Left hindlimb (tissue), 1 donor: ENCODE results near the gene TESK1.

Source experiments
- DNase-seq: peaks from one replicate; pipeline ENCODE4 v3.0.0-alpha.2; 2018

The TESK1 gene, protein sequence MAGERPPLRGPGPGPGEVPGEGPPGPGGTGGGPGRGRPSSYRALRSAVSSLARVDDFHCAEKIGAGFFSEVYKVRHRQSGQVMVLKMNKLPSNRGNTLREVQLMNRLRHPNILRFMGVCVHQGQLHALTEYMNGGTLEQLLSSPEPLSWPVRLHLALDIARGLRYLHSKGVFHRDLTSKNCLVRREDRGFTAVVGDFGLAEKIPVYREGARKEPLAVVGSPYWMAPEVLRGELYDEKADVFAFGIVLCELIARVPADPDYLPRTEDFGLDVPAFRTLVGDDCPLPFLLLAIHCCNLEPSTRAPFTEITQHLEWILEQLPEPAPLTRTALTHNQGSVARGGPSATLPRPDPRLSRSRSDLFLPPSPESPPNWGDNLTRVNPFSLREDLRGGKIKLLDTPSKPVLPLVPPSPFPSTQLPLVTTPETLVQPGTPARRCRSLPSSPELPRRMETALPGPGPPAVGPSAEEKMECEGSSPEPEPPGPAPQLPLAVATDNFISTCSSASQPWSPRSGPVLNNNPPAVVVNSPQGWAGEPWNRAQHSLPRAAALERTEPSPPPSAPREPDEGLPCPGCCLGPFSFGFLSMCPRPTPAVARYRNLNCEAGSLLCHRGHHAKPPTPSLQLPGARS

GRCh38 chr9:35604578-35605350 lies at the start of gene TESK1:
TESK1 (plus strand) TSS chr9:35605262; CDS start chr9:35605620, 358 bp downstream.
- peak; percentile 78 for DNase-seq

DNA sequence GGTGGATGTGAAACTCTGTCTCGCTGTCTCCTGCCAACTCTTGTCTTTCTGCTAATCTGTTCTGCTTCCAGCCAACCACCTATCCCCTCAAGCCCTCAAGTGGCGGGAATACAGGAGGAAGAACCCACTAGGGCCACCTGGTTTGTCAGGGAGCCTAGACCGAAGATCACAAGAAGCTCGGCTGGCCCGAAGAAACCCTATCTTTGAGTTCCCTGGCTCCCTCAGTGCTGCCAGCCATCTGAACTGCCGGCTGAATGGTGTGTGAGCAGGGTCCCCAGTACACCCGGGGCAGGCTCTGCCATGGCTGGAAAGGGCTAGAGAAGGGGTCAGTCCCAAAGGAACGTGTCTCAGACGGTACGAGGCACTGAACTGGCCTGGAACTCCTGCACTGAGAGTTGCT lies 49.2 kb upstream of the TESK1 start:
- DNase-seq, result no peak

DNA sequence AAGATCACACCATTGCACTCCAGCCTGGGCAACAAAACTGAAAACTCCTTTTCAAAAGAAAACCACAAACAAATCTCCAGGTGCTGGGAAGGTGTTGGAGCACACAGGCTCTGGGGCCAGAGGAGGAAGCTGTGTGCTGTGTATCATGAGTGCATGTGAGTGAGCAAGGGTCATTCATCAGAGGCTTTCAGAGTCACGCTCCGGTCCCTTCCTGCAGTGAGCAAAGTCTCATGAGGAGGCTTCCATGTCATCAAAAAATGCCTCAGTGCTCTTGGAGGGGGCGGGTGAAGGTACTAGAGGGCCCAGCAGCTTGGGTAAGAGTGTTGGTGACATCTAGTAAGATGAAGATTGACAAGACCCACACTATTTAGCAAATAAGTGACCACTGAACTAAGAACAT lies 48.3 kb upstream of the TESK1 start:
- no peak for DNase-seq

DNA sequence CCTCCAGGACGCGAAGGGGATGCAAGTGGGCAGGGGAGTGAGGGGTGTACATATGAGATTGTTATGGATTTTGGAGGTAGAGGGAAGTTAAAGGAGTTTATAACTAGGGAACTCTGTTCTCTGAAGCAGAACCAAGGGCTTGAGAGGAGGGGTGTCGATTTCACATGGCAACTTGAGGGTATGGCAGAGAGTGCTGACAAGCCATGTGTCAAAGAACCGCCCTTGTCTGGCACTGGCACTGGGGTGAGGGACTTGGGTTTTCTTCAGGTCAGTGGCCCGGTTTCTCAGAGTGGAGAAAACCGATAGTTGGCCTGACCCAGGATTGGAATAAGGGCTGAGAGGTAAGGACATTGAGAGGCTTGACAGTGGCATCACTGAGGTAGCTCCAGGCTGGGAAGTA lies 47.7 kb upstream of the TESK1 start:
- no peak for DNase-seq

- no peak for DNase-seq
Observed at GRCh38 chr9:35558185-35558584, 46.9 kb upstream of the TESK1 start.

GRCh38 chr9:35559792-35560530 lies 45.1 kb upstream of the TESK1 start:
- no peak for DNase-seq

DNA sequence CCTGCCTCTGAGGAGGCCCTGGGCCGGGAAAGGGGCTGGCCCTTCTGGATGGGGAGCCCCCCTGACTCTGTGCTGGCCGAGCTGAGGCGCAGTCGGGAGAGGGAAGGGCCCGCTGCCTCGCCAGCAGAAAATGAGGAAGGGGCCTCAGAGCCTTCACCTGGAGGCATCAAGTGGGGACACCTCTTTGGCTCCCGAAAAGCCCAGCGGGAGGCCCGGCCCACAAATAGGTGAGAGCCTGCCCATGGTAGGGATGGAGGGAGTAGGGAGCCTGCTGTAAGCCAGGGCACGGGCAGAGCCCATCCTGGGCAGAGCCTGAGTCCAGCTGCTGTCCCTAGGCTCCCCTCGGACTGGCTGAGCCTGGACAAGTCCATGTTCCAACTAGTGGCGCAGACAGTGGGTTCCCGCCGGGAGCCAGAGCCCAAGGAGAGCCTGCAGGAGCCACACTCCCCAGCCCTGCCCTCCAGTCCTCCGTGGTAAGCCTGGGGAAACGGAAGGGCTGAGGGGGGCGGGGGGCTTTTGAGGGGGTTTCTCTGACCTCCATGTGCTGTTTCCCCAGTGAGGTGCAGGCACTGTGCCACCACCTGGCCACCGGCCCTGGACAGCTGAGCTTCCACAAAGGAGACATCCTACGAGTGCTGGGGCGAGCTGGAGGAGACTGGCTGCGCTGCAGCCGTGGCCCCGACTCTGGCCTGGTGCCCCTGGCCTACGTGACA lies 44.3 kb upstream of the TESK1 start:
- DNase-seq, result no peak

DNA sequence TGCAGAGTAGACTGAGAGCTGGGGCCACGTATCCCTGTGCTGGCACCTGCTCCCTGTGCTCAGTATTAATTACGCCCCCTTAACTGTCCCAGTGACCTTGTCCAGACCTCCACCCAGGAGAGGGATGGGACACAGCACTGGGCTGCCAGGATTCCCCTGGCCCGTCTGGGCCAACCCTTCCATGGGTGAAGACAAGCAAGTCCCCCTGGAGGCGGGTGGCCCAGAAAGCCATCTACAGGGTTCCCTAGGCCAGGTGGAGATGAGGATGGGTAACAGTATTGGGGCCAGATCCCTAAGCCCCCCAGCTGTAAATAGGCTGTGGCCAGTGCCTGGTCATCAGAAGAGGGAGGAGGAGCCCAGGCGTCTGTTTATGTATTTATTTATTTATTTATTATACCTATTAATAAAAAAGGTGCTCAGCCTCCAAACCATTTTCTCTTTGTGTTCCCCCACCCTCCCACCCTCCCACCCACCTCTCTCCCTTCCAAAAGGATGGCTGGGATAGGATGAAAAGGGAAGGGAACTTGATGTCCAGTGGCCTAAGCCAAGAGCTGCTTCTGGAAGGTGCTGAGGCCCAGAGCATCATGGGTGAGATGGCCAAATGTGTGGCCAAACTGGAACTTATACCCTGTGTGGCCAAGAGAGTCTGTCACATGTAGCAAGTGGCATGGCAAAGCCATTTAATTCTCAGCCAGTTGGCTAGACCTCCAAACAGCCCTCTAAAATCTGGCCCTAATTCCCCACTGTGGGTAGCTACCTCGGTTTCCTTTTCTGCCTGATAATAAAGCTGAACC lies 43.4 kb upstream of the TESK1 start:
- DNase-seq, result no peak

GRCh38 chr9:35562895-35563780 lies 41.9 kb upstream of the TESK1 start:
- no peak for DNase-seq

DNA sequence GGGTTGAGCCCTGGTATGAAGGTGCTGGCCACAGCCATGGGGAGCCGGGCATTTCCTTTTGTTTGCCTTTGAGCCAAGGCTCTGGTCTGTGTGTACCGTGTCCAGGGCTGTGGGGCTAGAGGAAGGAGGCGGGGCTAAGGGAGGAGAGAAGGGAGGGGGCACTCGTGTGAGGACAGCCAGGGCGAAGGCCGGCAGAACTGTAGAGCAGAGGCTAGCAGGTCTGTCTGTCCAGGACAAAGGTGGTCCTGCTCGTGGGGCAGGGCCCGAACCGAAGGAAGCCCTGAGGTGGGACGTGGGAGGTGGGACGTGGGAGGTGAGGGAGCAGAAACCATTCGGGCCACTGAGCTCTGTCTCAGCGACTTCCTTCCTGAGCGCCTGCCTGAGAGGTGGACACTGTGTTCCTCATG lies 41.3 kb upstream of the TESK1 start:
- DNase-seq, result no peak

DNA sequence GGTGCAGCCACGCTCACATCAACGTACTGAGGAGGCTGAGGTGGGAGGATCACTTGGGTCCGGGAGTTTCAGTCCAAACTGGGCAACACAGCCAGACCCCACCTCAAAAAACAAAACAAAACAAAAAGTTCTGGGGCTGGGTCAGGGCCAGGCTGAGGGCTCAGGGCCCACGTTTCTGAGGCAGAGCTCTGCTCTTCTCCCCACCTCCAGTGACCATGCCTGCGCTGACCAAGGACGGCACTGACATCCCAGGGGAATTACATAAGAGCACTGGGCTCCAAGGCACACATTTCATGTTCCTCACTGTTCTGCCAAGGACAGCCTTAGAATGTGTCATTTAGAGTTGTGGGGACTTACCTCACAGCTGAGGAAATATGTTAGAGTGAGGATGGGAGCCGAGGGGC lies 40.4 kb upstream of the TESK1 start:
- DNase-seq, result no peak

- DNase-seq, result peak; percentile 64
Observed at GRCh38 chr9:35566417-35566816, 38.6 kb upstream of the TESK1 start.

DNA sequence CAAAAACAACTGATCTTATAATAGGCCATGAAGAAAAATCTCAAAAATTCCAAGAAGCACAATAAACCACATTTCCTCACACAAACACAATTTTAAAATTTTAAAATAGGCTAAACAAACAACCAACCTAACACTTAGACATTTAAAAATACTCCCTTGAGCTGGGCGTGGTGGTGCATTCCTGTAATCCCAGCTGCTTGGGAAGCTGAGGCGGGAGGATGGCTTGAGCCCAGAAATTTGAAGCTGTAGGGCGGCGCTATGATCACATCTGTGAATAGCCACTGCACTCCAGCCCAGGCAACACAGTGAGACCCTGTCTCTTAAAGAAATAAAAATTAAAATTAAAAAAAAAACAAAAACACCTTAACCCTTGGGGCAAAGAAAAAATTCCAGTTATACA lies 36.9 kb upstream of the TESK1 start:
- no peak for DNase-seq

GRCh38 chr9:35569206-35569605 lies 35.9 kb upstream of the TESK1 start:
- DNase-seq, result no peak

DNA sequence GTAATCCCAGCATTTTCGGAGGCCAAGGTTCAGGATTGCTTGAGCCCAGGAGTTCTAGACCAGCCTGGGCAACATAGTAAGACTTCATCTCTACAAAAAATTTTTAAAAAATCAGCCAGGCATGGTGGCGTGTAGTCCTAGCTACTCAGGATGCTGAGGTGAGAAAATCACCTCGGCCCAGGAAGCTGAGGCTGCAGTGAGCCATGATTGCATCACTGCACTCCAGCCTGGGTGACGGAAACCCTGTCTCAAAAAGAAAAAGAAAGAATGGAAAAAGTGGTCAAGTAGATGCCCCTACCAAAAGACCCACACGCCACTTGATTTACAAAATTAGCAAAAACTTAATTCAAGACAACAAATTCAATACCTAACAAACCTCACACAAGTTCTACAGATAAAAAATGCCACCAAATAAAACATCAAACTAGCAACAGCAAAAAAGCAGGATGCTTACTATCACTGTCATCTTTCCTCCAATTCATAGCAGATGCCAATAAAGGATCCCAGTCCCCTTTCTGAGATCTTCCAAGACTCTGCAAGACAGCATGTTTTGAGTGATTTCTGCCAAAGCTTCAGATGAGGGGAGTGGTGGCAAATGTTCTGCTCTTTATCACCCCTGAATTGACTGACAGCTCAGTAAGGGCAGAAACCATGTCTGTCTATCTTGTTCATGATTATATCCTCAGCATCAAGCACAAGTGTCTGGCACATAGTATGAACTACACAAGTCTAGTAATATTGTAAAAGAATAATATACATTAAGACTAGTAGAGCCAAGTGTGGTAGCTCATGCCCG lies 34.2 kb upstream of the TESK1 start:
- no peak for DNase-seq

DNA sequence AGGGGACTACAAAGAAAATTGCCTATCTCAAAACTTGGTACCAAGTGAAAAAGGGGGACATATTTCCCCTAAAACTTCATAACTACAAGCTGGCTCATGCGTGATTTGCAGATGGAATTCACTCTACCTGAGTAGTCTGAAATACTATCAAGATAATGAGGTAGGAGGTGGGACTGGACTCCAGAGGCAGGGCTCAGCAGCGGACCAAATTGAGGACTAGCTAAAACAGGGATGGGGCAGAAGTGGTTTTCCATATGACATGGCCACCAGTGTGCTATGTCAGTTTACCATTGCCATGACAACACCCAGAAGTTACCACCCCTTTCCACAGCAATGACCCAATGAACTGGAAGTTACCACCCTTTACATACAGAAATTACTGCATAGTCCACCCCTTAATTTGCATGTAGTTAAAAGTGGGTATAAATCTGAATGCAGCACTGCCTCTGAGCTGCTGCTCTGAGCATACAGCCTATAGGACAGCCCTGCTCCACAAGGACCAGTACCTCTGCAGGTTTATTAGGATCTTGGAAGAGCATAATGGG lies 30.4 kb upstream of the TESK1 start:
- DNase-seq, result no peak

DNA sequence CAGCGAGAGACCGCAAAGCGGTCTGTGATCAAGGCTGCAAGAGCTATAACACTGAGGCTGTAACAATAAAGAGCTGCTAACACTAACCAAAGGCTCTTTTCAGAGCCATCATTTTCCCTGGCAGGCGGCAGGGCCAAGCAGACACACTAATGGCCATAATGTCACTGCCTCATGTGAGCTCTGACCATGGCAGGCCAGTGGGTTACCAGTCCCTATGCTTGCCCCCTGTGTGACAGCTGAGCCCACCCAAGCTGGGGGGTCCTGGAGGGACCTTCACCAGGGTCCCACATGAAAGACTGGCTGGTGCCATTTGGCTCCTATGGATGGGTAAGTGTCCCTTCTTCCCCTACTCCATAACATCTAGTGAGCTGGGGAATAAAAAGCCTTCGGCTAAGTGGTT lies 29.6 kb upstream of the TESK1 start:
- no peak for DNase-seq

DNA sequence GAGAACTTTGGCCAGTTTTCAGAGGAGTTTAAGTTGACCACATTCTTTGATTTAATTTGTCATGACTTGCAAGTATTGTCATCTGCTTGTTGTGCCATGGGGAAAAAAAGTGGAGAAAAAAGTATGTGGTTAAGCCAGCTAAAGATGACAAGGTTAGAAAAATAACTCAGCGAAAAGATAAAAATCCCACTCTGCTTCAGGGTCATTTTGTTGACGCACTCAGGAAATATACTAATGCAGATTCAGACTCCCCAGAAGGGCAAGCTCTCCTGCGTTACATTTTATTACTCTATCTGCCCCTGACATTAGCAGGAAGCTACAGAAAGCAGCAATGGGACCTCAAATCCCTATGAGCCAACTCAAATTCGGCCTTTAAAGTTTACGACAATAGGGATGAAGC lies 27.6 kb upstream of the TESK1 start:
- no peak for DNase-seq

GRCh38 chr9:35579130-35579529 lies 25.9 kb upstream of the TESK1 start:
- no peak for DNase-seq
